Right lobe of liver (tissue), 6 donors: Measurements from ENCODE around the gene PCDHGA3. TPM values are rescaled to one million over a fixed set of nuclear protein-coding genes. Genes with fewer than 3 reads are reported as not detected.

Source experiments
- ATAC-seq, 4 donors: fragments of 200-7000 bp; cut with Tn5 transposase; one replicate each; pipeline ENCODE4 v1.9.1; 2020; ENCODE audit warnings: mild to moderate bottlenecking in 4 of 4, moderate library complexity in 4 of 4
- DNase-seq, 3 donors: peaks; one replicate each; pipeline ENCODE4 v3.0.0-alpha.2; 2020
- H3K27ac ChIP-seq, 3 donors: fragments of 200-600 bp; one replicate each; pipeline ENCODE4 v1.8.0; 2022
- H3K27me3 ChIP-seq, 2 donors: fragments of 200-600 bp; one replicate each; pipeline ENCODE4 v1.8.0; 2022
- H3K36me3 ChIP-seq, 4 donors: fragments of 200-600 bp; sonication (generic) in 1 of 4; one replicate each; pipeline versions ENCODE4 v1.5.1 to v1.8.0; 2017 to 2022; ENCODE audit warnings: control low read depth in 1 of 4
- H3K4me1 ChIP-seq, 4 donors: fragments of 200-600 bp; sonication (generic) in 1 of 4; one replicate each; pipeline versions ENCODE4 v1.5.1 to v1.8.0; 2017 to 2022; ENCODE audit warnings: control low read depth in 1 of 4
- H3K4me3 ChIP-seq, 3 donors: fragments of 200-600 bp; one replicate each; pipeline ENCODE4 v1.8.0; 2022
- H3K9me3 ChIP-seq, 4 donors: fragments of 200-600 bp; sonication (generic) in 1 of 4; one replicate each; pipeline versions ENCODE4 v1.5.1 to v1.8.0; 2017 to 2022; ENCODE audit warnings: control low read depth in 1 of 4
- CTCF ChIP-seq, 4 donors: fragments of 200-600 bp in 3 of 4; fragments of 450-650 bp in 1 of 4; IDR thresholded peaks; one replicate each; pipeline versions ENCODE4 v1.5.1 to v1.8.0; 2016 to 2022; ENCODE audit warnings: antibody characterized with exemption in 4 of 4, mild to moderate bottlenecking in 2 of 4
- POLR2A ChIP-seq: fragments of 450-650 bp; IDR thresholded peaks from one replicate; pipeline ENCODE4 v1.6.1; 2017; ENCODE audit warnings: antibody characterized with exemption, mild to moderate bottlenecking
- WGBS: methylation state at CpG from one replicate; pipeline ENCODE4 v1.1.6; 2018; ENCODE audit warnings: low coverage, low lambda C conversion rate; ENCODE audit not compliant: insufficient coverage; ENCODE audit errors: missing lambda C conversion rate; 5-methylcytosine and 5-hydroxymethylcytosine counted together
- intact Hi-C, 2 donors: fragments of 100-400 bp; cut with DNase I; formaldehyde crosslinking; loops; one replicate each; pipeline versions ENCODE4 v1.11.2 to v1.14.1; 2022
- total RNA-seq, 6 experiments: library from RNA; depleted of rRNA in 2 of 6; stranded (reverse); fragments of >200 nt in 2 of 6; fragmentation: NEBNext Ultra II Directional in 3 of 6; extraction: Animal tissue kit (Norgen Biotek cat#: 25700) in 3 of 6; gene quantifications; one replicate each; pipeline versions ENCODE4 v1.1.0 to v1.2.4, GENCODE V29; 2016 to 2023
- donor health status: DM: no; HTN: yes; CAD: no.
- donor health status: DM: no; HTN: no; CAD: no.
- donor health status: DM: no; HTN: no; CAD: no.
- donor health status: DM: no; HTN: yes; CAD: no.
- donor health status: DM: no; HTN: yes; CAD: no.

Gene PCDHGA3
- total RNA-seq, 6 experiments from 2014 or later: 0.51 to 1.8 (median 0.76) TPM

GRCh38 chr5:141349917-141350619 lies 6.4 kb downstream of the PCDHGA3 start, which contains the start of gene PCDHGB1:
Gene PCDHGB1 (plus strand): TSS chr5:141350099. CDS start chr5:141350261, 162 bp downstream.
- WGBS: 29% methylated on average over 24 of the region's 29 CpGs
- H3K4me3 ChIP-seq: no peak within 1 kb of the TSS
- H3K9me3 ChIP-seq: no peaks in the 10 kb centered on the region
- H3K36me3 ChIP-seq: no peaks in the 10 kb centered on the region
- peak in 1 of 3 donors; percentile 29 for DNase-seq
- intact Hi-C loops: no loop called here
- no peaks in the 10 kb centered on the region for H3K27me3 ChIP-seq
- no peak within 1 kb of the TSS for H3K27ac ChIP-seq
- peak in 2 of 4 donors; percentile 27 to 56 for ATAC-seq
- no peaks in the 10 kb centered on the region for H3K4me1 ChIP-seq
- no peak for TF ChIP-seq POLR2A
- peak in 2 of 4 donors; percentile 14 to 16 for TF ChIP-seq CTCF (IDR thresholded peaks at IDR 0.05)

- peaks cover 0 to 3% (median 0%) of the 10 kb centered on the region in 4 donors for H3K9me3 ChIP-seq
- WGBS: 38% methylated on average over 5 of the region's 36 CpGs
- no peak overlapping the region for H3K27ac ChIP-seq
- no peaks in the 10 kb centered on the region for H3K36me3 ChIP-seq
- DNase-seq (no peak), ATAC-seq (no peak)
- intact Hi-C loops: no loop called here
- H3K27me3 ChIP-seq: no peaks in the 10 kb centered on the region
- TF ChIP-seq POLR2A (no peak), CTCF (IDR thresholded peaks at IDR 0.05) (no peak)
- no peak overlapping the region for H3K4me3 ChIP-seq
- no peaks in the 10 kb centered on the region for H3K4me1 ChIP-seq
Measured at GRCh38 chr5:141351591-141351990, 8.0 kb downstream of the PCDHGA3 start.

GRCh38 chr5:141354900-141355469 lies 11.4 kb downstream of the PCDHGA3 start, which contains the start of gene PCDHGA4:
Gene PCDHGA4 (plus strand): TSS chr5:141355021. CDS start chr5:141355108, 87 bp downstream.
- TF ChIP-seq CTCF (IDR thresholded peaks at IDR 0.05): peak in 3 of 4 donors; percentile 17 to 25 (median 25)
- TF ChIP-seq POLR2A: no peak
- H3K27ac ChIP-seq: no peak within 1 kb of the TSS
- H3K9me3 ChIP-seq: peaks cover 0 to 3% (median 0%) of the 10 kb centered on the region in 4 donors
- DNase-seq (no peak), ATAC-seq (no peak)
- H3K4me3 ChIP-seq: peak within 1 kb of the TSS in 2 of 3 donors; percentile 16 to 18
- no peaks in the 10 kb centered on the region for H3K27me3 ChIP-seq
- no peaks in the 10 kb centered on the region for H3K36me3 ChIP-seq
- 11% methylated on average over 19 of the region's 29 CpGs for WGBS
- intact Hi-C loops: no loop called here
- H3K4me1 ChIP-seq: no peaks in the 10 kb centered on the region

- Histone ChIP-seq H3K36me3 (no peaks in the 10 kb centered on the region), H3K27me3 (peaks cover 0 to 1% of the 10 kb centered on the region in 2 donors), H3K4me1 (no peaks in the 10 kb centered on the region), H3K4me3 (no peak overlapping the region), H3K9me3 (peaks cover 0 to 3% (median 0%) of the 10 kb centered on the region in 4 donors), H3K27ac (no peak overlapping the region)
- DNase-seq (no peak), ATAC-seq (no peak)
- TF ChIP-seq POLR2A (no peak), CTCF (IDR thresholded peaks at IDR 0.05) (no peak)
- intact Hi-C loops: no loop called here
- WGBS: 45% methylated on average over 24 of the region's 24 CpGs
Measured at GRCh38 chr5:141355641-141356040, 12.0 kb downstream of the PCDHGA3 start.
